ENCODE results near the gene MMS19. TPM values are rescaled to one million over a fixed set of nuclear protein-coding genes. Genes with fewer than 3 reads are reported as not detected.

The MMS19 gene
- polyA plus RNA-seq, 3 donors: 23.2 to 74.5 (median 29.2) TPM

DNA sequence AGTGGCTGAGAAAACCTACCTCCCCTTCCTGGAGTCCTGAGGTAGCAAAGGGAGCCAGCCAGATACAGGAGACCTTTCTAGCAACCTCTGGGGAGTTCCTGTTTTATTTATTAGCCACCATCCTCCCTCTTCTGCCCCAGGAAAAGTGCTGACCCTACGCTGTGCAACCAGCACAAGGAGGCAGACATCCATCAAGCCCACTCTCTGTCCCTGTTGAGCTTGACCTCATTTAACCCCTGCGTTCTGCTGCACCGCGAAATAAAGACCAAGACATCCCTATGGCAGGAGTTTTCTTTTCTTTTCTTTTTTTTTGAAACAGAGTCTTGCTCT is 49.0 kb upstream of the MMS19 start:
- 100% methylated on average over 1 of the region's 4 CpGs for WGBS (ENCODE audit: insufficient coverage)
- H3K27ac Mint-ChIP-seq: no peak overlapping the region

DNA sequence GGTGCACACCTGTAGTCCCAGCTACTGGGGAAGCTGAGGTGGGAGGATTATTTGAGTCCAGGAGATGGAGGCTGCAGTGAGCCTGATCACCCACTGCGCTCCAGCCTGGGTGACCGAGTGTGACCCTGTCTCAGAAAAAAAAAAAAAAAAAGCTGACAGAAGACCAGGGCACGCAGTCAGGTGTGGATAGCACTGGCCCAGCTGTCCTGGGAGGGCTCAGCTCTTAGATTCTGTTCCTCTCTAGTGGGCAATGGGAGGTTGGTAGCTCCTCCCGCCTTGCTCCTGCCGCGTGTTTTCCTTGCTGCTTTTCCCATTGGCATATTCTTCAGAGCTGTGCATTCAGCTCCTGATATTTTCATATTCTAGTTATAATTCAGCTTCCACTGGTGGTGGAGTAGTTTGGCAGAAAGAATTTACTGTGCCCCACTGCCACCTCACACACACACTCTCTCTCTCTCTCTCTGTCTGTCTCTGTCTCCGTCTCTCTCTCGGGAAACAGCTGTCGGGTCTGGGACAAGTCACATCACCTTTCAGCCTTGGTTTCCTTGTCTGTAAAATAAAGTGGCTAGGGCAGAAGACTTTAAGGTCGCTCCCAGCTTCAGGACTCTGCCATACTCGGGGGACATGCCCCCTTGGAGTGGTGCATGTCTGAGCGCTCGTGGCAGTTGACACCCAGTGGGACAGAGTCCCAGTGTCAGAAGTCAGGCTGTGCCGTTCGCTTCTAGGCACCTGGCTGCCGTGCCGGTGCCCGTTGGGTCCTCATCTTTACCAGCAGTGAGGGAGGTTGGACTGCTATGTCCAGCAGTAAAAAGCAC is 48.4 kb upstream of the MMS19 start:
- H3K27me3 ChIP-seq (ENCODE audit: control insufficient read depth in 2 of 2, insufficient read depth in 2 of 2, low read length in 2 of 2): no peaks in the 10 kb centered on the region
- Mint-ChIP-seq H3K27me3 (ENCODE audit: low read depth in 3 of 3) (peaks cover 0 to 1% (median 0%) of the 10 kb centered on the region in 3 donors), H3K4me3 (no peak overlapping the region), H3K9me3 (no peaks in the 10 kb centered on the region), H3K4me1 (peaks cover 27% of the 10 kb centered on the region), H3K36me3 (peaks cover 4 to 7% of the 10 kb centered on the region in 2 donors), H3K27ac (peak overlapping the region in 1 of 7 donors; percentile 82)
- no peak overlapping the region for H3K27ac ChIP-seq (ENCODE audit: low read depth in 1 of 2, low read length in 2 of 2)
- 98% methylated on average over 9 of the region's 18 CpGs for WGBS (ENCODE audit: insufficient coverage)
- peaks cover 0 to 12% of the 10 kb centered on the region in 2 donors for H3K36me3 ChIP-seq (replicated peaks in 1 of 2; ENCODE audit: control insufficient read depth in 1 of 2, insufficient read depth in 2 of 2, low read length in 2 of 2)
- peaks cover 10% of the 10 kb centered on the region for H4K20me1 ChIP-seq (ENCODE audit: insufficient read depth, low read length)
- H3K9me3 ChIP-seq (replicated peaks in 1 of 2; ENCODE audit: control insufficient read depth in 1 of 2, insufficient read depth in 1 of 2, low read length in 2 of 2): no peaks in the 10 kb centered on the region
- H3K4me2 ChIP-seq (replicated peaks; ENCODE audit: extremely low read depth, low read length, poor library complexity, severe bottlenecking): no peak overlapping the region
- peaks cover 8% of the 10 kb centered on the region for H3K79me2 ChIP-seq (ENCODE audit: insufficient read depth, low read length)
- H3K4me1 ChIP-seq (ENCODE audit: control insufficient read depth in 1 of 2, insufficient read depth in 2 of 2, low read length in 2 of 2): peaks cover 25 to 41% of the 10 kb centered on the region in 2 donors
- no peak overlapping the region for H2AFZ ChIP-seq (ENCODE audit: insufficient read depth, low read depth, low read length, poor library complexity, severe bottlenecking)
- H3K9ac ChIP-seq (ENCODE audit: insufficient read depth, low read length, poor library complexity, severe bottlenecking): no peak overlapping the region
- TF ChIP-seq, protein P1, sequence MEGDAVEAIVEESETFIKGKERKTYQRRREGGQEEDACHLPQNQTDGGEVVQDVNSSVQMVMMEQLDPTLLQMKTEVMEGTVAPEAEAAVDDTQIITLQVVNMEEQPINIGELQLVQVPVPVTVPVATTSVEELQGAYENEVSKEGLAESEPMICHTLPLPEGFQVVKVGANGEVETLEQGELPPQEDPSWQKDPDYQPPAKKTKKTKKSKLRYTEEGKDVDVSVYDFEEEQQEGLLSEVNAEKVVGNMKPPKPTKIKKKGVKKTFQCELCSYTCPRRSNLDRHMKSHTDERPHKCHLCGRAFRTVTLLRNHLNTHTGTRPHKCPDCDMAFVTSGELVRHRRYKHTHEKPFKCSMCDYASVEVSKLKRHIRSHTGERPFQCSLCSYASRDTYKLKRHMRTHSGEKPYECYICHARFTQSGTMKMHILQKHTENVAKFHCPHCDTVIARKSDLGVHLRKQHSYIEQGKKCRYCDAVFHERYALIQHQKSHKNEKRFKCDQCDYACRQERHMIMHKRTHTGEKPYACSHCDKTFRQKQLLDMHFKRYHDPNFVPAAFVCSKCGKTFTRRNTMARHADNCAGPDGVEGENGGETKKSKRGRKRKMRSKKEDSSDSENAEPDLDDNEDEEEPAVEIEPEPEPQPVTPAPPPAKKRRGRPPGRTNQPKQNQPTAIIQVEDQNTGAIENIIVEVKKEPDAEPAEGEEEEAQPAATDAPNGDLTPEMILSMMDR (IDR thresholded peaks at IDR 0.05): no peak
- intact Hi-C loops (cut with micrococcal nuclease): no loop called here
- no peak overlapping the region for H3K4me3 ChIP-seq (replicated peaks in 1 of 3; ENCODE audit: low read depth in 2 of 3, low read length in 3 of 3)
- DNase-seq: no peak

More for the DNA sequence above, 49.0 kb upstream of the MMS19 start:
- Histone ChIP-seq H3K79me2 (ENCODE audit: insufficient read depth, low read length) (peaks cover 7% of the 10 kb centered on the region), H3K4me3 (replicated peaks in 1 of 3; ENCODE audit: low read depth in 2 of 3, low read length in 3 of 3) (no peak overlapping the region), H3K27ac (ENCODE audit: low read depth in 1 of 2, low read length in 2 of 2) (no peak overlapping the region), H3K9ac (ENCODE audit: insufficient read depth, low read length, poor library complexity, severe bottlenecking) (no peak overlapping the region), H3K4me1 (ENCODE audit: control insufficient read depth in 1 of 2, insufficient read depth in 2 of 2, low read length in 2 of 2) (peaks cover 19 to 35% of the 10 kb centered on the region in 2 donors), H2AFZ (ENCODE audit: insufficient read depth, low read depth, low read length, poor library complexity, severe bottlenecking) (no peak overlapping the region), H3K9me3 (replicated peaks in 1 of 2; ENCODE audit: control insufficient read depth in 1 of 2, insufficient read depth in 1 of 2, low read length in 2 of 2) (no peaks in the 10 kb centered on the region), H3K36me3 (replicated peaks in 1 of 2; ENCODE audit: control insufficient read depth in 1 of 2, insufficient read depth in 2 of 2, low read length in 2 of 2) (peaks cover 0 to 12% of the 10 kb centered on the region in 2 donors), H4K20me1 (ENCODE audit: insufficient read depth, low read length) (peaks cover 10% of the 10 kb centered on the region), H3K4me2 (replicated peaks; ENCODE audit: extremely low read depth, low read length, poor library complexity, severe bottlenecking) (no peak overlapping the region), H3K27me3 (ENCODE audit: control insufficient read depth in 2 of 2, insufficient read depth in 2 of 2, low read length in 2 of 2) (no peaks in the 10 kb centered on the region)
- intact Hi-C loops (cut with micrococcal nuclease): no loop called here
- no peaks in the 10 kb centered on the region for H3K9me3 Mint-ChIP-seq
- H3K4me3 Mint-ChIP-seq: no peak overlapping the region
- peaks cover 21% of the 10 kb centered on the region for H3K4me1 Mint-ChIP-seq
- peaks cover 0 to 1% (median 0%) of the 10 kb centered on the region in 3 donors for H3K27me3 Mint-ChIP-seq (ENCODE audit: low read depth in 3 of 3)
- TF ChIP-seq, protein P1 (IDR thresholded peaks at IDR 0.05): no peak
- peaks cover 4 to 7% of the 10 kb centered on the region in 2 donors for H3K36me3 Mint-ChIP-seq
- DNase-seq: no peak

Data from CD14-positive monocyte (primary cell).